ENCODE measurements around the gene ELFN1. TPM values are rescaled to one million over a fixed set of nuclear protein-coding genes. Genes with fewer than 3 reads are reported as not detected.

ELFN1 gene
- total and polyA plus RNA-seq, 9 of the 15 experiments (the other 6 are each of a cell fraction or from before 2014, with no cell fraction given) = 0.04 to 0.64 (median 0.18) TPM; not detected in 2

GRCh38 chr7:1646957-1647891, 22.9 kb upstream of the ELFN1 start:
- Histone ChIP-seq H3K9me3 (replicated peaks; ENCODE audit: control insufficient read depth, insufficient read depth, low read depth, low read length) (no peaks in the 10 kb centered on the region), H3K4me1 (replicated peaks in 1 of 2; ENCODE audit: control insufficient read depth in 2 of 2, insufficient read depth in 2 of 2, low read length in 2 of 2) (peaks cover 21 to 61% of the 10 kb centered on the region in 2 experiments; a peak in 4 of 5 replicates), H4K20me1 (replicated peaks; ENCODE audit: control insufficient read depth, insufficient read depth, low read length) (0 out of 2 replicates have a peak, but pooled peaks cover 7% of the 10 kb centered on the region), H3K4me2 (ENCODE audit: insufficient read depth, low read length) (0 out of 2 replicates have a peak overlapping the region, but pooled peaks have one; percentile 14), H2AFZ (ENCODE audit: low read depth, low read length) (peak overlapping the region; percentile 84; the same call in 1 of the 2 replicates), H3K36me3 (ENCODE audit: control insufficient read depth, insufficient read depth, low read length) (no peaks in the 10 kb centered on the region), H3K4me3 (no peak overlapping the region), H3K27ac (ENCODE audit: extremely low read depth, low read depth, low read length) (no peak overlapping the region), H3K9ac (ENCODE audit: insufficient read depth in 1 of 2, low read depth in 2 of 2, low read length in 2 of 2) (peak overlapping the region in 1 of 2 experiments; percentile 83; a peak in 2 of 4 replicates), H3K9me1 (ENCODE audit: control insufficient read depth, insufficient read depth, low read length) (no peaks in the 10 kb centered on the region), H3K79me2 (ENCODE audit: control insufficient read depth, insufficient read depth, low read length) (no peaks in the 10 kb centered on the region), H3K27me3 (ENCODE audit: control insufficient read depth in 2 of 2, insufficient read depth in 2 of 2, low read length in 2 of 2) (peaks cover 0 to 26% of the 10 kb centered on the region in 2 experiments; a peak in 2 of 5 replicates)
- in situ Hi-C loops (cut with MboI) (no loop called here), intact Hi-C loops (cut with micrococcal nuclease) (loop anchor here (10.0 kb wide), 1 partner anchor 58 kb away; no protein-coding TSS in a partner anchor)
- ChIA-PET CTCF (ENCODE audit: low intra/inter-chr PET ratio) (interaction anchor here (0.5 kb wide), 1 partner anchor 67 kb away, joined by 3 read pairs; no protein-coding TSS in a partner anchor), POLR2A (interaction anchor here (0.6 to 1.2 kb wide), 3 partner anchors 15 to 138 kb away, joined by 3 to 5 read pairs (median 4); no protein-coding TSS in a partner anchor)
- no TSS peak for BruUV-seq (replicated peaks)
- DNase-seq (ENCODE audit: extremely low read depth in 1 of 4, low spot score in 3 of 4) = no peak
- TF ChIP-seq NELFE (IDR thresholded peaks at IDR 0.05; ENCODE audit: insufficient read depth, insufficient read length) = no peak
- TF ChIP-seq E2F4 (CRISPR knock-in tag; IDR thresholded peaks at IDR 0.05; ENCODE audit: low read depth) = 0 out of 2 replicates have a peak, but pooled peaks have one; percentile 43
- TF ChIP-seq CHD4 (IDR thresholded peaks at IDR 0.05; ENCODE audit: insufficient read depth, insufficient replicate concordance, low read depth, low read length, poor library complexity, severe bottlenecking) = no peak
- WGBS (ENCODE audit: insufficient coverage, low coverage, missing lambda C conversion rate) = 60% methylated on average over 30 of the region's 48 CpGs
- ATAC-seq = no peak
- no peak for FAIRE-seq
